A549 treated with RU486 at 1 μM for 4 hours (cell line): ENCODE results near the gene KL. TPM values are rescaled to one million over a fixed set of nuclear protein-coding genes. Genes with fewer than 3 reads are reported as not detected.

Source experiments
- total RNA-seq: library from RNA; stranded (reverse); fragments of 200-300 nt; extraction: Qiagen RNA extraction; gene quantifications from 5 replicates; pipeline ENCODE4 v1.2.3, GENCODE V29; 2022; ENCODE audit warnings: low read depth

Gene KL
- 0.02 to 0.06 TPM in 2 of 5 replicates, not detected in the others for total RNA-seq

DNA sequence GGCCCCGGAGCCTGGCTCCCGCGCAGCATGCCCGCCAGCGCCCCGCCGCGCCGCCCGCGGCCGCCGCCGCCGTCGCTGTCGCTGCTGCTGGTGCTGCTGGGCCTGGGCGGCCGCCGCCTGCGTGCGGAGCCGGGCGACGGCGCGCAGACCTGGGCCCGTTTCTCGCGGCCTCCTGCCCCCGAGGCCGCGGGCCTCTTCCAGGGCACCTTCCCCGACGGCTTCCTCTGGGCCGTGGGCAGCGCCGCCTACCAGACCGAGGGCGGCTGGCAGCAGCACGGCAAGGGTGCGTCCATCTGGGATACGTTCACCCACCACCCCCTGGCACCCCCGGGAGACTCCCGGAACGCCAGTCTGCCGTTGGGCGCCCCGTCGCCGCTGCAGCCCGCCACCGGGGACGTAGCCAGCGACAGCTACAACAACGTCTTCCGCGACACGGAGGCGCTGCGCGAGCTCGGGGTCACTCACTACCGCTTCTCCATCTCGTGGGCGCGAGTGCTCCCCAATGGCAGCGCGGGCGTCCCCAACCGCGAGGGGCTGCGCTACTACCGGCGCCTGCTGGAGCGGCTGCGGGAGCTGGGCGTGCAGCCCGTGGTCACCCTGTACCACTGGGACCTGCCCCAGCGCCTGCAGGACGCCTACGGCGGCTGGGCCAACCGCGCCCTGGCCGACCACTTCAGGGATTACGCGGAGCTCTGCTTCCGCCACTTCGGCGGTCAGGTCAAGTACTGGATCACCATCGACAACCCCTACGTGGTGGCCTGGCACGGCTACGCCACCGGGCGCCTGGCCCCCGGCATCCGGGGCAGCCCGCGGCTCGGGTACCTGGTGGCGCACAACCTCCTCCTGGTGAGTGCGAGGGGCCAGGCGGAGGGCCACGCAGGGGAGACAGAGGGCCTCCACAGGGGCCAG is at the start of gene KL:
KL (plus strand) TSS at position 10 of the 909 bp plus-strand sequence; CDS start at position 28, 18 bp downstream.

